HG02571 (cell line): ENCODE data around the gene ENTPD2.

Source experiments
- ATAC-seq: cut with Tn5 transposase; IDR thresholded peaks from one replicate; pipeline ENCODE4 v1.9.1; 2021; ENCODE audit warnings: mild to moderate bottlenecking, moderate library complexity; ENCODE audit not compliant: unreplicated experiment

ENTPD2 gene

DNA sequence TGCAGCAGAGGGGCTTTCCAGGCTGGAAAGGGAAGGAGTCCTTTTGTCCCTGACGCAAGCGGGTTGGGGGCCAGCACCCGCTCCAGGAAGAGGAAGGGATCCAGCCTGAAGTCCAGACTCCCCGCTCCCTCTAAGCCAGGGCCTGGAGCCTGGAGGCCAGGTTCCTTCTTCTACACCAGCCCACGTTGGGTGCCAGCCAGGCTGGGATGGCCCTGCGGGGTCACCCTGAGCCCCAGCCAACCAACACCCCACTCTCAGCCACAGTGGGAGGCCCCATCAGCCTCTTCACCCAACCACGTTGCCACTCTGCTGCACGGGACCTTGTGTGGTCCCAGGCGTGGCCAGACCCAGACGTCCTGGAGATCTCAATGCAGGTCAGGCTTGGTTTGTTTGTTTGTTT lies 21.0 kb downstream of the ENTPD2 start:
- no peak for ATAC-seq

GRCh38 chr9:137031904-137032640 lies 21.8 kb downstream of the ENTPD2 start, which contains the start of gene FUT7:
Gene FUT7, minus strand, starts transcription at chr9:137032088. Its CDS starts 97 bp downstream, at chr9:137031991.
- ATAC-seq: no peak

- ATAC-seq: no peak
Measured at GRCh38 chr9:137030538-137031527, 23.0 kb downstream of the ENTPD2 start.

DNA sequence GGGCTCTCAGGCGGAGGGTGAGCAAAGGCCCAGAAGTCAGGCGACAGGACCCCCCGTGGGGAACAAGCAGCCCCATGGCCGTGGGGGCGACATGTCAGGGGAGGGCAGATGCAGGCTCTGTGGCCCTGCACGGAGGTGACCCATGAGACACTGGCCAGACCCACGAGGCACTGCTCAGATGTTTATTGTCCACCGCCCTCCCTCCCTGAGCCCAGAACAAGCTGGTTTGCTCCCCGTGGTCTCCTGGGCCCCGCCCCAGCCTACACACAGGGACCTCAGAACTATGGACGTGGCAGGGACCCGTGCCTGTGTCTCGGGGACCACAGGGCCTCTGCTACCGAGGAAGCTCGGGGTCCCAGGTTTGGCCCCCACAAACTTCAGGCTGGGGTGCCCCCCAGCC lies 23.9 kb downstream of the ENTPD2 start:
- ATAC-seq: no peak

DNA sequence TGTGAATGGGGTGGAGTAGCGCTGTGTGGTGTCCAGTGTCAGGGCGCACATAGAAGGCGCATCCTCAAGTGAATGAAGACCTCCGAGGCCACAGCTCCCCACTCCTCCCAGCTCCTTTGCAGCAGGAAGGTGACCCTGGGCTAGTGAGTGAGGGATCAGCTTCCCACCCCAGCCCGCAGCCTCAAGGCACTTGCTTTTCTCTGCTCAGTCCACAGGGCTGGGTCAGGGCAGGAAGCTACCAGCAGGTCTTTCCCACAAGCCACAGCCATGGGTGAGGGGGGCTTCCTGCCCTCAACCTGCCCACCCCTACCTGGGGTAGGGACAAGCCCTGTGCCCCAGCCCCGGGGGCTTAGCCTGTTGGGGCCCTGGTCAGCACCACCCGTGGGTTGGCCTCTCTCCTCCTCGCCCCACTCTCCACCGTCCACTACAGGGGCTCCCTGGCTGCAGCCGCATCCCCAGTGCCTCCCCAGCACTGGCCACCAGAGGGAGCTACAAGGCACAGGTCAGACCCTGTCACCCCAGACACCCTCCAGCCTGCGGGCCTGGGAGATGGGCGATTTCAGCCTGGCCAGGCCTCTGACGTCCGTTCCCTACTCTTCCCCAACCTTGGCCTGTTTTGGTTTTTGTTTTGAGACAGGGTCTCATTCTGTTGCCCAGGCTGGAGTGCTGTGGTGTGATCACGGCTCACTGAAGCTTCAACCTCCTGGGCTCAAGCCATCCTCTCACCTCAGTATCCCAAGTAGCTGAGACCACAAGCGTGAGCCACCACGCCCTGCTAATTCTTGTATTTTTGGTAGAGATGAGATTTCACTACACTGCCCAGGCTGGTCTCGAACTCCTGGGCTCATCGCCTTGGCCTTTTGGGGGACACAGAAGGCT lies 24.6 kb downstream of the ENTPD2 start:
- no peak for ATAC-seq

GRCh38 chr9:137028263-137029057 lies 25.4 kb downstream of the ENTPD2 start:
- ATAC-seq: no peak

DNA sequence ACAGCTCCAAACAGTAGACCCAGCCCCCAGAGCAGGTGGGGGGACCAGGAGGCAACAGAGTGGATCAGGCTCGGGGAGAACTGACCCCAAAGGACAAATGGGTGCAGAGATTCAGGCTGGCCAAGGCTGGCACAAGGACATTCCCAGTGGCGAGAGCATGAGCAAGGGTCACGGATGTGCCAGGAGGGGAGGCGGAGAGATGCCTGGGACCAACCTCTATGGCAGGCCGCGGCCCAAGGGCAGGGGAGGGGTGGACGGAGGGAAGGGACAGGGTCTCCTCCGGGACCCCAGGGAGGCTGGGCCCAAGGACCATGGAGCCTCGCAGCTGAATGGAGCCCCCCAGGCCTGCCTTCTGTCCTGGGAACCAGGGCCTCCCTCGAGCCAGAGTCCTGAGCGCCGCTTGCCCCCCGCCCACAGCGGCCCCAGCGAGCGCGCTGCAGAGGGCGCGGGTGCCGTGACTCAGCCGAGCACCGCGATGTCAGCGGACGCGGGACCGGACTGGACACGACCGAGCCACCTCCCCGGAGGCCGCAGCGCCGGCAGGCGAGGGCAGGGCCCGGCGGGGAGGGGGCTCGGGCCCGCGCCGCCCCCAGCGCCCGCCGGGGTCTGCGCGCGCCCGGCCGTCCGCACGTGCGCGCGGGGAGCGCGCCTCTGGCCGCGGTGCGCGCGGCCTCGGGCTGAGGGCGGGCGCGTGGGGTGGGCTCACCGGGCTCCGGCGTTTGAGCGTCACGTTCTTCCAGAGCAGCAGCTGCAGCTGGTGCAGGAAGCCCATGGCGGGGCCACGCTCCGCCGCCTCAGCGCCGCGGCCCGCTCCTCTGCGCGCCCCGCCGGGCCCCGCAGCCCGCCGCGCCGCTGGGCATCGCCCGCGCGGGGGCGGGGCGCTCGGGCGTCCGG lies 26.2 kb downstream of the ENTPD2 start, which contains the start of gene ABCA2:
ABCA2 (minus strand) TSS at position 869 of the 894 bp plus-strand sequence; CDS start at position 772, 97 bp downstream.
- ATAC-seq: no peak

DNA sequence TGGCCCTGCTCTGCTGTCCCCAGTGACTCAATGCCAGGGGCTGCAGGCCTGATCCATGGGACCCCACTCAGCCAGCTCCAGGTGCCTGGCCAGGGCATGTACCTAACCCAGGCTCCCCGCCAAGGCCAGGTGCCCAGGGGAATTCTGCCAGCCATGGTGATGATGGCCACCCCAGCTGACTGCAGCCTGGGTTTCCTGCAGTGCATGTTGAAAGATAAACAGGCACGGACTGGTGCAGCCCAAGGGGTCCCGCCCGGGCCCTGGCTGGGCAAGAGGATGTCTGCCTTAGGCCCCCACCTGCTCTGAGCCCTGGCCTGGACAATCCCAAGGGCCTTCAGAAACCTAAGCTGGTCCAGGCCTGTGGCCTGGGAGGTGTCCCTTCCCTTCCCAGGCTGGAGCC lies 27.0 kb downstream of the ENTPD2 start:
- ATAC-seq: no peak

- ATAC-seq: no peak
Measured at GRCh38 chr9:137026384-137026783, 27.5 kb downstream of the ENTPD2 start.

DNA sequence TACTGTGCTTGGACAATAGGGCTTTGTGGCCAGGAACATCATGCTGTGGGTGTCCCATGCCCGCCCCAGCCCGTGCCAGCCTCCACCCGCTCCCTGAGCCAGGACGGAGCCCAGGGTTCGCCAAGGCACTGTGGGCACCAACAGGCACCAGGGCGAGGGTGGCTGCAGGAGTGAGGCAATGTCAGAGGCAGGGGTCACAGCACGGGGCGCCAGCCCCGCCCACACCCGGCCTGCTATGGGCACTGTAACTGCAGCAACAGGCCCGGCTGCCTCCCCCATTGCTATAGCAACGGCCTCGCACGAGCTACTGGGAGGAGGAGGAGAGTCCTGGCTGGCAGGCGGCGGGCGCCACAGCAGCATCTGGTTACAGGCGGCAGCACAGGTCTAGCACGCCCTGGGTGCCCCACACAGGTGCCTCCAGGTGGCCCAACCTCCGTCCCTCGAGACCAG lies 28.3 kb downstream of the ENTPD2 start:
- no peak for ATAC-seq

DNA sequence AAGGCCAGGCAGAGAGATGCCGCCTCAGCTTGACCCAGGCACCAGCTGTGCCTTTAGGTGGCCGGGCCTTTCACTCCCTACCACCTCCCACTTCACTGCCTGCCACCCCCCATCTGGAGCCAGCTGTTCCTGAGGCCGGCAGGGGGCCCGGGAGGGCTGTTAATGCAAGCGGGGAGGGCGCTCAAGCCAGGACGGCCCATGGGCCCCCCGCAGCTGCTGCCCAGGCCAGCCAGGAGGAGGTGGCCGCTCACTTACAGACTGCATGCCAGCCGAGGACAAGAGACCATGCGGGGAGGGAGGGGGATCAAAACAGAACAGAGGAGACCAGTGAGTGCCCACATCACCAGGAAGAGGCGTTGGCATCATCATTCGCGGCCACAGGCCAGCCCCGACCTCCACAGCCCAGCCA lies 30.3 kb downstream of the ENTPD2 start:
- ATAC-seq: no peak

DNA sequence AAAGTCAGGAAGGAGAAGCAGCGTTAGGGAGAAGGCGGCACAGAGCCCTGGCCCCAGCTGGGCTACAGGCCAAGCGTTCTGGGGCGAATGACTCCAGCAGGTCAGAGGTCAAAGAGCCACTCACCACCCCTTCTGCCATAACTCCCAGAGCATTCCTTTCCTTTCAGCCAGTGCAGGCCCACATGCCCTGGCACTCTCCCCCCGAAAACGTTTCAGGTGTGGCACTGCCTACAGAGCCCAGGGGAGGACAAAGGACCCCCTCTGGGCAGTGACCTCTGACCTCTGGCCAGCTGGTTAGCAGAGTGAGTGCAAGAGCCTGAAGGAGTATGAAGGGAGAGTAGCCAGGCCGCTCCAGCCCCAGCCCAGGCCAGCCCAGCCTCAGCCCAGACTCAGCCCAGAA lies 30.7 kb downstream of the ENTPD2 start:
- no peak for ATAC-seq

DNA sequence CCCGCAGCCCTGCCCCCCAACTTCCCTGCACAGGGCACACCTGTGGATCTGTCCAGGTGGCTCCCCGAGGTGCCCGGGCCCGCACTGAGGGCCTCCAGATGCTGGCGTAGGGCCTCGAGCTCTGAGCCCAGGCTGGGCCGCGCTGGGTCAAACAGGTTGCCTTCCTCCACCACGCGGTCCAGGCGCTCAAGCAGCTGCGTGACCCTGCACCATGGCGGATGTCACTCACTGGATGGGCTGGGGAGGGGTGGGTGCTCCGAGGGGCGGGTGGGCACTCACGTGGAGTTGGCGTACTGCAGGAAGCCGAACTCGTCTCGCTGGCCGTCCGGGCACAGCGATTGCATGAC lies 31.2 kb downstream of the ENTPD2 start:
- no peak for ATAC-seq

GRCh38 chr9:137021979-137022661 lies 31.7 kb downstream of the ENTPD2 start:
- no peak for ATAC-seq

GRCh38 chr9:137021568-137021978 lies 32.3 kb downstream of the ENTPD2 start:
- no peak for ATAC-seq

DNA sequence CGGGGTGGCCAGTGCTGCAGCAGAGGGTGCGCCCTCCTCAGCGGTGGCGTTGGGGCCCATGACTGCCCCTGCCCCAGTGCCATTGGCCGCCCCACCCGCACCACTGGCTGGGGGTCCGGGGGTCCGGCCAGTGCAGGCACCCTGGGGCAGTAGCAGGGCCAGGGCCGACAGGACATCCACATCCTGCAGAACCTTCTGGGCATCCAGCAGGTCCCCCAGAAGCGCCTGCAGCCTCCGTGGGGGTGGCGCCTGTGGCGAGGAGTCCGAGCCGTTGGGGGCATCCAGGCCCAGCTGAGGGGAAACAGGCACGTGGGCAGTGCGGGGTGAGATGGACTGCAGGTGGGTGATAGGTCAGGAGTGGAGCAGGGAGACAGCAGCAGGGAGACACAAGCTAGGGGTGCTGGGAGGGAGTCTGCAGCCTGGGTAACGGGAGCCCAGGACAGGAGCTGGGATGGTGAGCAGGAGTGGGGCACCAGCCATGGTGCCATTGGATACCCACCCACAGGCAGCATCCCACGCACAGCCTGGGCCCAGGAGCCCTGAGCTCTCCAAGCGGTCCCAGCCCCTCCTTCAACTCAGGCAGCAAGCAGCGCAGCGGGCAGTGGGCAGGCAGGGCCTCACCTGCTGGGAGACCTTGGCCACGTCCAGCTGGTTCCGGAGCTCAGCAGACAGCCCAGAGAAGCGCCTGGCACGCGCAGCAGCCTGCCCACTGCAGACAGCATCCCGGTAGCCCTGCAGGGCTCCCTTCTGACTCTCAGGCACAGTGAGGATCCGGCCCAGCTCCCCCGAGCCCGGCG lies 32.9 kb downstream of the ENTPD2 start:
- ATAC-seq: no peak

DNA sequence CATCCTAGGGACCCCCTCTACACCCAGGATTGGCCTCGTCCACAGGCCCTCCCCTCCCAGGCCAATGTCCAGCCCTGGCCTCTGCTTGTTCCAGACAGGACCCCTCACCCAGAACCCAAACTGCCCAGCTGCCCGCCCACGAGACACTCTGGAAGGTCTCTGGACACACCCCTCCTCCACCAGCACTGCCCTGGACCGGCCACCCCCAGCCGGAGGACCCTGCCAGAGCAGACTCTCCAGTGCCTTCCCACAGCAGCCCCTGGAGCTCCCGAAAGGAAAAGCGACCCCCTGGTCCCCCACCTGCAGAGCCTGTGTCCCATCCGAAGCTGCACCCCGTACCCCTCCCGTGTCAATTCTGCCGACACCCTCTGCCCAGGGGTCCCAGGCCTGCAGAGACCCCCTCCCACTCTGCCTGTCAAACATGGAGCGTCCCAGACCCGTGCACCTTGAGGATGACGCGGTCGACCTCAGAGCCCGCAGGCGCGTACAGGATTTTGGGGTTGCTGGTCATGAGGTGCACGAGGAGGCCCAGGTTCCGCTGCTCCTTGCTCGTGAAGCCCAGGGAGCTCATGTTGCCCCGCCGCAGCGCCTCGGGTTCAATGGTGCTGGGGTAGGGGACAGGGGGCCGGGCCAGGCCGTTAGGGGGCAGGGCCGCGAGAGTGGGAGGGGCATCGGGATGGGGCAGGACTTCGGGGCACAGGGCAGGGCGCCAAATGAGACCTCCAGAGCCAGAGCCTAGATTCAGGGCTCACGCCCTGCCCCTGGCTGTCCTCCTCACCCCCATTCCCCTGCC lies 33.8 kb downstream of the ENTPD2 start:
- no peak for ATAC-seq
